Measurements from ENCODE around the gene DYNC1H1. TPM values are rescaled to one million over a fixed set of nuclear protein-coding genes. Genes with fewer than 3 reads are reported as not detected.

The DYNC1H1 gene
- total RNA-seq, 1 donor from 2014 or later, result 236 TPM

DNA sequence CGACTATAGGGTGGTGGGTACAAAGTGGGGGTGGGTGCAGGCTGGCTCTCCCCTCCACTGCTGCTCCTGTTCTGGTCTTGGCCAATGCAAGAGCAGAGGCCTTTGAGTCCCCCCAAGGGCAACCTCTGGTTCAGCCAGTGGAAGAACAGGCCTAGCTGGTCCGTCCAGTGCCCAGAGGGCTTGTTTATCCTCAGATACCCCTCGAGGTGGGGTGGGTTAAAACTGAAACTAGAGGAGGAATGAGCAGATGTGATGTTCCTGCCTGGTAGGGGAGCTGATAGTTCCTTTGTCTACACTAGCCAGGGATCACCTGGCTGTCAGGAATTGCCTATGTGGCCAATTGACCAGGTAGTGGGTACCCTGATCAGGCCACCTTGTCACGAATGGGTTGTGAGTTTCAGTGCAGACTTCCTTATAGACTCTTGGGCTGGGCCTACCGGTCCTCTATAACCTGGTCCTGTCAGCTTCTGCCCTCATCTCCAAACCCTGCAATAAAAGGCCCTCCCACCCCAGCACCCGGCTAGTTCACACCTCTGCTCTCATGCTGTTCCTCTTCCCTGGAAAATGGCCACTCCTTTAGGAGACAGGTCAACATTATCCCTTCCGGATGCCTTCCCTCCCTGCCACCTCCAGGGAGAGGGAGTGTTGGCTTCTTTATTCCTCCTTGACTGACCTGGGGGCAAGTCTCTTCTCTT lies 133.2 kb downstream of the DYNC1H1 start:
- H3K9me3 Mint-ChIP-seq, result no peaks in the 10 kb centered on the region
- H3K27me3 Mint-ChIP-seq, result no peaks in the 10 kb centered on the region
- ChIA-PET POLR2A (interaction anchor here (1.1 to 1.4 kb wide), 3 partner anchors 9 to 390 kb away, joined by 3 to 5 read pairs (median 3); partner anchors contain the start of gene WDR20), CTCF (interaction anchor here (1.3 to 2.3 kb wide), 7 partner anchors 9 to 390 kb away, joined by 3 to 20 read pairs (median 9); no protein-coding TSS in a partner anchor)
- TF ChIP-seq, protein P1, sequence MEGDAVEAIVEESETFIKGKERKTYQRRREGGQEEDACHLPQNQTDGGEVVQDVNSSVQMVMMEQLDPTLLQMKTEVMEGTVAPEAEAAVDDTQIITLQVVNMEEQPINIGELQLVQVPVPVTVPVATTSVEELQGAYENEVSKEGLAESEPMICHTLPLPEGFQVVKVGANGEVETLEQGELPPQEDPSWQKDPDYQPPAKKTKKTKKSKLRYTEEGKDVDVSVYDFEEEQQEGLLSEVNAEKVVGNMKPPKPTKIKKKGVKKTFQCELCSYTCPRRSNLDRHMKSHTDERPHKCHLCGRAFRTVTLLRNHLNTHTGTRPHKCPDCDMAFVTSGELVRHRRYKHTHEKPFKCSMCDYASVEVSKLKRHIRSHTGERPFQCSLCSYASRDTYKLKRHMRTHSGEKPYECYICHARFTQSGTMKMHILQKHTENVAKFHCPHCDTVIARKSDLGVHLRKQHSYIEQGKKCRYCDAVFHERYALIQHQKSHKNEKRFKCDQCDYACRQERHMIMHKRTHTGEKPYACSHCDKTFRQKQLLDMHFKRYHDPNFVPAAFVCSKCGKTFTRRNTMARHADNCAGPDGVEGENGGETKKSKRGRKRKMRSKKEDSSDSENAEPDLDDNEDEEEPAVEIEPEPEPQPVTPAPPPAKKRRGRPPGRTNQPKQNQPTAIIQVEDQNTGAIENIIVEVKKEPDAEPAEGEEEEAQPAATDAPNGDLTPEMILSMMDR (IDR thresholded peaks at IDR 0.05), result no peak
- intact Hi-C loops (cut with micrococcal nuclease), result loop anchor here (5.0 kb wide), 1 partner anchor 325 kb away; no protein-coding TSS in a partner anchor
- H3K27ac Mint-ChIP-seq, result no peak overlapping the region
- no peaks in the 10 kb centered on the region for H3K36me3 Mint-ChIP-seq (ENCODE audit: low read depth)
- ATAC-seq (ENCODE audit: low read depth) (no peak), DNase-seq (no peak)
- H3K4me3 Mint-ChIP-seq, result no peak overlapping the region
- H3K4me1 Mint-ChIP-seq, result peaks cover 6% of the 10 kb centered on the region

DNA sequence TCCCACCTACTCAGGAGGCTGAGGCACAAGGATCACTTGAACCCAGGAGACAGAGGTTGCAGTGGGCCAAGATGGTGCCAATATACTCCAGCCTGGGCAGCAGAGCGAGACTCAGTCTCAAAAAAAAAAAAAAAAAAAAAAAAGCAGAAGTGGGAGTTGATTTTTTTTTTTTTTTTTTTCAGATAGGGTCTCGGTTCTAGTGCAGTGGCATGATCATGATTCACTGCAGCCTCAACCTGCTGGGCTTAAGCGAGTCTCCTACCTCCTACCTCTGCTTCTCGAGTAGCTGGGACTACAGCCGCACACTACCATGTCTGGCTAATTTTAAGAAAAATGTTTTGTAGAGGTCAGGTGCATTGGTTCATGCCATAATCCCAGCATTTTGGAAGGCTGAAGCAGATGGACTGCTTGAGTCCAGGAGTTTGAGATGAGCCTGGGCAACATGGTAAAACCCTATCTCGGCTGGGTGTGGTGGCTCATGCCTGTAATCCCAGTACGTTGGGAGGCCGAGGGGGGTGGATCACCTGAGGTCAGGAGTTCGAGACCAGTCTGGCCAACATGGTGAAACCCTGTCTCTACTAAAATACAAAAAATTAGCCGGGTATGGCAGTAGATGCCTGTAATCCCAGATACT lies 138.8 kb downstream of the DYNC1H1 start:
- no peak overlapping the region for H3K4me3 Mint-ChIP-seq
- peaks cover 31% of the 10 kb centered on the region for H3K4me1 Mint-ChIP-seq
- H3K36me3 Mint-ChIP-seq (ENCODE audit: low read depth), result no peaks in the 10 kb centered on the region
- H3K9me3 Mint-ChIP-seq, result no peaks in the 10 kb centered on the region
- peak overlapping the region; percentile 76 for H3K27ac Mint-ChIP-seq
- ChIA-PET POLR2A (interaction anchor here (0.7 to 1.0 kb wide), 2 partner anchors 37 to 1433 kb away, joined by 6 read pairs; partner anchors contain the start of gene WDR20), CTCF (no interaction called here)
- DNase-seq, result no peak
- peak; percentile 94 for ATAC-seq (ENCODE audit: low read depth)
- TF ChIP-seq, protein P1 (IDR thresholded peaks at IDR 0.05), result no peak
- intact Hi-C loops (cut with micrococcal nuclease), result loop anchor here (1.0 to 2.0 kb wide), 2 partner anchors 14 to 36 kb away; partner anchors contain the start of gene WDR20
- no peaks in the 10 kb centered on the region for H3K27me3 Mint-ChIP-seq

DNA sequence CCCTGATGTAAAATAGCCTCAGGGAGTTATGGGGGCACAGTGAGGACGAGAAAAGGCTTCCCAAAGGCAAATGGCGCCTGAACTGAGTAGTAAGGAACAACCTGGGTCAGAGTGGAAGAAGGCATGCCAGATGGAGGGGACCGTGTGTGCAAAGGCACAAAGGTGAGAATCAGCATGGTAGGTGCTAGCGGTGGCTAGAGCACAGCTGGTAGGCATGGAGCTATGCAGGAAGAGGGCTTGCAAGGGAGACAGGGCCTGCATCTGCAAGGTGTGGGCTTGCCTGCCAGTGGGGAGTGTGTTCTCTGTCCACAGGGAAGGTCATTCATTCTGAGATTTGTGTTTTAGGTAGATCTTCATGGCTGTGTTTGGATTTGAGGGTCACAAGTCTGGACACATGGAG lies 141.0 kb downstream of the DYNC1H1 start:
- TF ChIP-seq, protein P1 (IDR thresholded peaks at IDR 0.05), result no peak
- Mint-ChIP-seq H3K36me3 (ENCODE audit: low read depth) (no peaks in the 10 kb centered on the region), H3K4me3 (no peak overlapping the region), H3K4me1 (peaks cover 31% of the 10 kb centered on the region), H3K27me3 (no peaks in the 10 kb centered on the region), H3K27ac (no peak overlapping the region), H3K9me3 (peaks cover 4% of the 10 kb centered on the region)
- no peak for ATAC-seq (ENCODE audit: low read depth)
- intact Hi-C loops (cut with micrococcal nuclease), result no loop called here
- ChIA-PET POLR2A (interaction anchor here (0.7 kb wide), 1 partner anchor 227 kb away, joined by 9 read pairs; no protein-coding TSS in a partner anchor), CTCF (interaction anchor here (1.7 kb wide), 1 partner anchor 9 kb away, joined by 7 read pairs; no protein-coding TSS in a partner anchor)
- DNase-seq, result no peak

Other genes with a start within 250 kb of the DYNC1H1 start
- 197 and 227 TPM in 2 replicates for gene PPP2R5C, start 202.9 kb upstream of the DYNC1H1 start, total RNA-seq
- 431 and 435 TPM in 2 replicates for gene HSP90AA1, start 122.5 kb downstream of the DYNC1H1 start, total RNA-seq
- 41.1 and 42.3 TPM in 2 replicates for gene WDR20, start 175.3 kb downstream of the DYNC1H1 start, total RNA-seq

All from activated B cell treated with CpG ODN at 0.5 μM for 24 hours (primary cell).